RWPE2 (cell line): ENCODE results near the gene EML4.

Experiments used
- ATAC-seq: fragments of 200-7000 bp; cut with Tn5 transposase; 3 replicates; pipeline ENCODE4 v1.9.1; 2021; ENCODE audit warnings: low read depth
- DNase-seq: peaks from one replicate; pipeline ENCODE4 v3.0.0-alpha.2; 2020; ENCODE audit warnings: low spot score
- H3K27ac ChIP-seq: fragments of 450-650 bp; 2 replicates; pipeline ENCODE4 v1.5.1; 2017; ENCODE audit warnings: mild to moderate bottlenecking; ENCODE audit not compliant: poor library complexity, severe bottlenecking
- H3K27me3 ChIP-seq: fragments of 250-450 bp; sonication (Bioruptor Pico); 2 replicates; pipeline ENCODE4 v1.5.1; 2021; ENCODE audit warnings: mild to moderate bottlenecking, moderate library complexity; ENCODE audit not compliant: insufficient read depth, poor library complexity, severe bottlenecking
- H3K36me3 ChIP-seq: fragments of 250-450 bp; sonication (Bioruptor Pico); 2 replicates; pipeline ENCODE4 v1.5.1; 2020; ENCODE audit warnings: low read depth, mild to moderate bottlenecking, moderate library complexity
- H3K4me1 ChIP-seq: fragments of 250-450 bp; sonication (Bioruptor Pico); 2 replicates; pipeline ENCODE4 v1.5.1; 2021; ENCODE audit warnings: mild to moderate bottlenecking, moderate library complexity; ENCODE audit not compliant: insufficient read depth, poor library complexity, severe bottlenecking
- H3K4me3 ChIP-seq: fragments of 250-450 bp; sonication (Bioruptor Pico); 2 replicates; pipeline ENCODE4 v1.5.1; 2021; ENCODE audit warnings: mild to moderate bottlenecking, moderate library complexity; ENCODE audit not compliant: severe bottlenecking
- H3K9me3 ChIP-seq: fragments of 250-450 bp; sonication (Bioruptor Pico); 2 replicates; pipeline ENCODE4 v1.5.1; 2021; ENCODE audit warnings: mild to moderate bottlenecking, moderate library complexity; ENCODE audit not compliant: severe bottlenecking
- TF ChIP-seq, protein P1 (sequence below): fragments of 450-650 bp; IDR thresholded peaks from one replicate; pipeline ENCODE4 v1.5.1; 2017; ENCODE audit warnings: mild to moderate bottlenecking, moderate library complexity; ENCODE audit not compliant: poor library complexity, severe bottlenecking

Gene EML4

GRCh38 chr2:42210203-42210602, 41.0 kb downstream of the EML4 start:
- H3K27me3 ChIP-seq = no peaks in the 10 kb centered on the region
- no peaks in the 10 kb centered on the region for H3K9me3 ChIP-seq
- no peaks in the 10 kb centered on the region for H3K4me1 ChIP-seq
- DNase-seq (no peak), ATAC-seq (no peak)
- no peak overlapping the region for H3K27ac ChIP-seq
- TF ChIP-seq, protein P1, sequence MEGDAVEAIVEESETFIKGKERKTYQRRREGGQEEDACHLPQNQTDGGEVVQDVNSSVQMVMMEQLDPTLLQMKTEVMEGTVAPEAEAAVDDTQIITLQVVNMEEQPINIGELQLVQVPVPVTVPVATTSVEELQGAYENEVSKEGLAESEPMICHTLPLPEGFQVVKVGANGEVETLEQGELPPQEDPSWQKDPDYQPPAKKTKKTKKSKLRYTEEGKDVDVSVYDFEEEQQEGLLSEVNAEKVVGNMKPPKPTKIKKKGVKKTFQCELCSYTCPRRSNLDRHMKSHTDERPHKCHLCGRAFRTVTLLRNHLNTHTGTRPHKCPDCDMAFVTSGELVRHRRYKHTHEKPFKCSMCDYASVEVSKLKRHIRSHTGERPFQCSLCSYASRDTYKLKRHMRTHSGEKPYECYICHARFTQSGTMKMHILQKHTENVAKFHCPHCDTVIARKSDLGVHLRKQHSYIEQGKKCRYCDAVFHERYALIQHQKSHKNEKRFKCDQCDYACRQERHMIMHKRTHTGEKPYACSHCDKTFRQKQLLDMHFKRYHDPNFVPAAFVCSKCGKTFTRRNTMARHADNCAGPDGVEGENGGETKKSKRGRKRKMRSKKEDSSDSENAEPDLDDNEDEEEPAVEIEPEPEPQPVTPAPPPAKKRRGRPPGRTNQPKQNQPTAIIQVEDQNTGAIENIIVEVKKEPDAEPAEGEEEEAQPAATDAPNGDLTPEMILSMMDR = no peak
- H3K36me3 ChIP-seq = no peaks in the 10 kb centered on the region
- H3K4me3 ChIP-seq = no peak overlapping the region

- TF ChIP-seq, protein P1 = no peak
- Histone ChIP-seq H3K4me1 (no peaks in the 10 kb centered on the region), H3K9me3 (no peaks in the 10 kb centered on the region), H3K4me3 (no peak overlapping the region), H3K36me3 (no peaks in the 10 kb centered on the region), H3K27ac (no peak overlapping the region), H3K27me3 (no peaks in the 10 kb centered on the region)
- ATAC-seq (no peak), DNase-seq (no peak)
Measured at GRCh38 chr2:42211291-42211690, 42.1 kb downstream of the EML4 start.

DNA sequence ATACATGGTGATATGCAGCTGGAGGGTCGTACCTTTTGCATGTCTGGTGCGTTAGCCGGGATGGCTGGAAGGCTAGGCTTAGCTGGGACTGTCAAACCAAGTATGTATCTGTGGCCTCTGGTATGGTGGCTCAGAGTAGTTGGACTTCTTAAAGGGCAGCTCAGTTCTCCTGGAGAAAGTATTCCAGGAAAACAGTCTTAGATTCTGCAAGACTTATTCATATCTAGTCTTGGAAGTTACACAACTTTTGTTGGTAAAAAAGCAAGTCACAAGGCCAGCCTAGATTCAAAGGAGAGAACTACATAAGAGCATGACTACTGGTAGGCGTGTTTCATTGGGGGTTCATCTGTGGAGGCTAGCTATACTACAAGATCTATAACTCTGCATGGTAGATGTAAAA, 45.5 kb downstream of the EML4 start:
- ATAC-seq (no peak), DNase-seq (no peak)
- H3K4me1 ChIP-seq = peaks cover 6% of the 10 kb centered on the region

GRCh38 chr2:42216694-42217093, 47.5 kb downstream of the EML4 start:
- TF ChIP-seq, protein P1 = no peak

More for the DNA sequence above, 45.5 kb downstream of the EML4 start:
- Histone ChIP-seq H3K27me3 (no peaks in the 10 kb centered on the region), H3K27ac (no peak overlapping the region), H3K36me3 (no peaks in the 10 kb centered on the region), H3K9me3 (no peaks in the 10 kb centered on the region), H3K4me3 (no peak overlapping the region)
- TF ChIP-seq, protein P1 = no peak

GRCh38 chr2:42217307-42217706, 48.2 kb downstream of the EML4 start:
- Histone ChIP-seq H3K9me3 (no peaks in the 10 kb centered on the region), H3K36me3 (no peaks in the 10 kb centered on the region), H3K4me1 (peaks cover 6% of the 10 kb centered on the region), H3K27ac (no peak overlapping the region), H3K4me3 (no peak overlapping the region), H3K27me3 (no peaks in the 10 kb centered on the region)
- no peak for DNase-seq
- no peak for ATAC-seq
- TF ChIP-seq, protein P1 = no peak

More at GRCh38 chr2:42216694-42217093, 47.5 kb downstream of the EML4 start:
- no peaks in the 10 kb centered on the region for H3K9me3 ChIP-seq
- ATAC-seq (no peak), DNase-seq (no peak)
- no peak overlapping the region for H3K27ac ChIP-seq
- no peaks in the 10 kb centered on the region for H3K27me3 ChIP-seq
- H3K4me3 ChIP-seq = no peak overlapping the region
- no peaks in the 10 kb centered on the region for H3K36me3 ChIP-seq
- H3K4me1 ChIP-seq = peaks cover 6% of the 10 kb centered on the region
